Measurements from ENCODE around the gene VIPR1.

VIPR1 gene

DNA sequence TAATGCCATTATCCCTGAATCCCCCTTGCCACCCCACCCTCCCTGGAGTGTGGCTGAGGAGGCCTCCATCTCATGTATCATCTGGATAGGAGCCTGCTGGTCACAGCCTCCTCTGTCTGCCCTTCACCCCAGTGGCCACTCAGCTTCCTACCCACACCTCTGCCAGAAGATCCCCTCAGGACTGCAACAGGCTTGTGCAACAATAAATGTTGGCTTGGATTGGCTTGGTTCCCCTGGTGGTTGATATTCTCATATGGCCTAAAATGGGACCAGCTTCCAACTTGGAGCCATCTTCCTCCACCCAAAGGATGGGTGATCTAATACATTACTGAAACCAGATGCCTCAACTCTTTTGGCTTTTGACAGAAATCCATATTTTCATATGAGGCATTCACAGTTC is 34.9 kb downstream of the VIPR1 start:
- H3K9me3 ChIP-seq (ENCODE audit: severe bottlenecking): no peaks in the 10 kb centered on the region
- no peak for TF ChIP-seq CTCF (IDR thresholded peaks at IDR 0.05; ENCODE audit: low read depth, low read length)
- H3K4me3 ChIP-seq (ENCODE audit: low read depth, low read length): no peak overlapping the region
- H3K36me3 ChIP-seq: no peaks in the 10 kb centered on the region
- no peak for DNase-seq
- H3K27me3 ChIP-seq (ENCODE audit: insufficient read depth, low read depth, severe bottlenecking): no peaks in the 10 kb centered on the region
- no peak overlapping the region for H3K27ac ChIP-seq

GRCh38 chr3:42539871-42540714 is 37.6 kb downstream of the VIPR1 start:
- Histone ChIP-seq H3K27ac (no peak overlapping the region), H3K9me3 (ENCODE audit: severe bottlenecking) (no peaks in the 10 kb centered on the region), H3K36me3 (no peaks in the 10 kb centered on the region), H3K27me3 (ENCODE audit: insufficient read depth, low read depth, severe bottlenecking) (no peaks in the 10 kb centered on the region), H3K4me3 (ENCODE audit: low read depth, low read length) (no peak overlapping the region)
- peak; percentile 83 for DNase-seq
- TF ChIP-seq CTCF (IDR thresholded peaks at IDR 0.05; ENCODE audit: low read depth, low read length): peak; percentile 80

GRCh38 chr3:42541079-42541478 is 38.6 kb downstream of the VIPR1 start:
- no peak for DNase-seq
- no peak for TF ChIP-seq CTCF (IDR thresholded peaks at IDR 0.05; ENCODE audit: low read depth, low read length)
- Histone ChIP-seq H3K27me3 (ENCODE audit: insufficient read depth, low read depth, severe bottlenecking) (no peaks in the 10 kb centered on the region), H3K9me3 (ENCODE audit: severe bottlenecking) (no peaks in the 10 kb centered on the region), H3K4me3 (ENCODE audit: low read depth, low read length) (no peak overlapping the region), H3K36me3 (no peaks in the 10 kb centered on the region), H3K27ac (no peak overlapping the region)

DNA sequence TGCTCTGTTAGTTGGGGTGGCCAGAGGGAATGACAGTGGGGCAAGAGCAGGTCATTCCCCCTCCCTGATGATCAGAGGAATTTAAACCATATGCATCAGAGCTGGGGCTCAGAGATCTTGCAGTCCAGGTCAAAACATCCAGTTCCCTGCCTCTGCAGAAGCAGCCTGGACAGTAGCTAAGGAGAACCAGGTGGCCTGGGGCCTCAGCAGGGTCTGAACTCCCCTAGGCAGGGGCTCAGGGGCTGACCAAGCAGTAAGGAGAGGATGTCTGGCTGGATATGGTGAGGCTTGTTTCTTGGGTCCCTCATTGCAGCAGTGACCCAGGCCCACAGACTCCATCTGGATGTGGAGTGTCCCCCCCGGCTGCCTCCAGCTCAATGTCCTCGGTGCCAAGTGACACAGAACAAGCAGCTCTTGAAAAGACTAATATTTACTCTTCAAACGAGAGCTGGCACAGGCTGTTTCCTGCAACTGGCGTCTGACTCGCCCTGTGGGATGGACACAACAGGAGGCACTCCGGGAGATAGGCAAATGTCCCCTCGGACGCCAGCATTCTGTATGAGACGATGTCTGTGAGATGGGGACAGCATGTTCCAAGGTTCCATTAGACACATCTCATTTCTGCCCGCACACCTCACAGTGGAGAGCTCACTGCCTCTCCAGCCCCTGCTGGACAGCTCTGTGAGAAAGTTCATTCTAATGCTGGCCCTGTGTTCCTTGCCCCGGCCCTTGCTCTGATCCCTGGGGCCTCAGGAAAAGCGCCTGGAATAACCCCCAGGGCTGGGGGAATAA is 42.2 kb downstream of the VIPR1 start:
- H3K36me3 ChIP-seq: no peaks in the 10 kb centered on the region
- TF ChIP-seq CTCF (IDR thresholded peaks at IDR 0.05; ENCODE audit: low read depth, low read length): no peak
- no peaks in the 10 kb centered on the region for H3K9me3 ChIP-seq (ENCODE audit: severe bottlenecking)
- no peaks in the 10 kb centered on the region for H3K27me3 ChIP-seq (ENCODE audit: insufficient read depth, low read depth, severe bottlenecking)
- no peak for DNase-seq
- H3K27ac ChIP-seq: peak overlapping the region; percentile 78
- no peak overlapping the region for H3K4me3 ChIP-seq (ENCODE audit: low read depth, low read length)

- DNase-seq: peak; percentile 84
- TF ChIP-seq CTCF (IDR thresholded peaks at IDR 0.05; ENCODE audit: low read depth, low read length): no peak
- Histone ChIP-seq H3K36me3 (no peaks in the 10 kb centered on the region; the same call in 1 of the 2 replicates), H3K9me3 (ENCODE audit: severe bottlenecking) (no peaks in the 10 kb centered on the region), H3K4me3 (ENCODE audit: low read depth, low read length) (no peak overlapping the region), H3K27ac (peak overlapping the region; percentile 78), H3K27me3 (ENCODE audit: insufficient read depth, low read depth, severe bottlenecking) (no peaks in the 10 kb centered on the region)
Observed at GRCh38 chr3:42545284-42545900, 42.9 kb downstream of the VIPR1 start.
